ENCODE measurements around the gene GTF2H1.

The GTF2H1 gene

GRCh38 chr11:18307461-18308139 lies 14.8 kb upstream of the GTF2H1 start:
- peaks cover 97% of the 10 kb centered on the region for H3K36me3 ChIP-seq

GRCh38 chr11:18308242-18308641 lies 14.1 kb upstream of the GTF2H1 start:
- peaks cover 95% of the 10 kb centered on the region for H3K36me3 ChIP-seq

More at GRCh38 chr11:18307461-18308139, 14.8 kb upstream of the GTF2H1 start:
- Histone ChIP-seq H3K9ac (no peak overlapping the region), H3K4me1 (no peaks in the 10 kb centered on the region), H3K4me3 (no peak overlapping the region), H3K4me2 (no peak overlapping the region), H3K27me3 (no peaks in the 10 kb centered on the region), H4K20me1 (no peaks in the 10 kb centered on the region), H3K27ac (no peak overlapping the region), H3K9me3 (no peaks in the 10 kb centered on the region)
- no peak for TF ChIP-seq Cebpa-rat (IDR thresholded peaks at IDR 0.05)

GRCh38 chr11:18309691-18310090 lies 12.7 kb upstream of the GTF2H1 start:
- Histone ChIP-seq H3K36me3 (peaks cover 95% of the 10 kb centered on the region), H4K20me1 (no peaks in the 10 kb centered on the region), H3K9ac (no peak overlapping the region), H3K4me3 (no peak overlapping the region), H3K4me2 (no peak overlapping the region), H3K4me1 (no peaks in the 10 kb centered on the region), H3K9me3 (no peaks in the 10 kb centered on the region), H3K27me3 (no peaks in the 10 kb centered on the region), H3K27ac (no peak overlapping the region)
- no peak for TF ChIP-seq Cebpa-rat (IDR thresholded peaks at IDR 0.05)

More at GRCh38 chr11:18308242-18308641, 14.1 kb upstream of the GTF2H1 start:
- H3K27ac ChIP-seq = no peak overlapping the region
- H3K9me3 ChIP-seq = no peaks in the 10 kb centered on the region
- no peaks in the 10 kb centered on the region for H3K4me1 ChIP-seq
- no peaks in the 10 kb centered on the region for H3K27me3 ChIP-seq
- no peak for TF ChIP-seq Cebpa-rat (IDR thresholded peaks at IDR 0.05)
- no peak overlapping the region for H3K4me2 ChIP-seq
- no peak overlapping the region for H3K4me3 ChIP-seq
- no peaks in the 10 kb centered on the region for H4K20me1 ChIP-seq
- no peak overlapping the region for H3K9ac ChIP-seq

DNA sequence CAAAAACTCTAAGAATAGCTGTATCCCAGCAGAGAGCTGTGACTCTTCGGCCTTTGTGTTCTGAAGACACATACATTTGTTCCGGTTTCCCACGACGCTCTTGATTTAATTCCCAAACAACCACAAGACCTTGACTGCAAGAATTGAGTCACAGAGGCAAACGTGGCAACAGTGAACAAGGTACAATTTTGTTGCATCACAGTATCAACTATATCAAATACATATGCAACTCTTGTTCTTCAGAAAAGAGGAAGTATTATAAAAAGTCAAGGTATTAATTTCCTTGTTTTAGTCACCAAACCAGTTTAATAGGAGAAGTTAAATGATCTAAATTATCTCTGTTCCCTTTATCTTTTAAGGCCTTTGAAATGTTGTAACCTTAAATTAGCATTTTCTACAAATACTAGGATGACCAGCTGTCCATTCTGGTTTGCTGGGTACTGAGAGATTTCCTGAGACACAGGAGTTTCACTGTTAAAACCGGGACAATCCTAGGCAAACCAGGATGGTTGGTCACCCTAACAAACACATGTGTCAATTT lies 11.5 kb upstream of the GTF2H1 start:
- no peak for TF ChIP-seq Cebpa-rat (IDR thresholded peaks at IDR 0.05)
- Histone ChIP-seq H3K4me3 (no peak overlapping the region), H3K36me3 (peaks cover 95% of the 10 kb centered on the region), H3K4me2 (no peak overlapping the region), H3K9me3 (no peaks in the 10 kb centered on the region), H4K20me1 (no peaks in the 10 kb centered on the region), H3K27me3 (no peaks in the 10 kb centered on the region), H3K9ac (no peak overlapping the region), H3K27ac (no peak overlapping the region), H3K4me1 (no peaks in the 10 kb centered on the region)

- Histone ChIP-seq H3K27me3 (no peaks in the 10 kb centered on the region), H3K4me1 (no peaks in the 10 kb centered on the region), H3K27ac (no peak overlapping the region), H3K4me3 (no peak overlapping the region), H4K20me1 (no peaks in the 10 kb centered on the region), H3K9me3 (no peaks in the 10 kb centered on the region), H3K9ac (no peak overlapping the region), H3K36me3 (peaks cover 94% of the 10 kb centered on the region), H3K4me2 (no peak overlapping the region)
- TF ChIP-seq Cebpa-rat (IDR thresholded peaks at IDR 0.05) = no peak
Measured at GRCh38 chr11:18312012-18312411, 10.4 kb upstream of the GTF2H1 start.

- Histone ChIP-seq H3K4me1 (no peaks in the 10 kb centered on the region), H3K4me3 (no peak overlapping the region), H3K27me3 (no peaks in the 10 kb centered on the region), H3K27ac (no peak overlapping the region), H3K9me3 (no peaks in the 10 kb centered on the region), H4K20me1 (no peaks in the 10 kb centered on the region), H3K9ac (no peak overlapping the region), H3K36me3 (peaks cover 95% of the 10 kb centered on the region), H3K4me2 (no peak overlapping the region)
- no peak for TF ChIP-seq Cebpa-rat (IDR thresholded peaks at IDR 0.05)
Measured at GRCh38 chr11:18312663-18313420, 9.5 kb upstream of the GTF2H1 start.

DNA sequence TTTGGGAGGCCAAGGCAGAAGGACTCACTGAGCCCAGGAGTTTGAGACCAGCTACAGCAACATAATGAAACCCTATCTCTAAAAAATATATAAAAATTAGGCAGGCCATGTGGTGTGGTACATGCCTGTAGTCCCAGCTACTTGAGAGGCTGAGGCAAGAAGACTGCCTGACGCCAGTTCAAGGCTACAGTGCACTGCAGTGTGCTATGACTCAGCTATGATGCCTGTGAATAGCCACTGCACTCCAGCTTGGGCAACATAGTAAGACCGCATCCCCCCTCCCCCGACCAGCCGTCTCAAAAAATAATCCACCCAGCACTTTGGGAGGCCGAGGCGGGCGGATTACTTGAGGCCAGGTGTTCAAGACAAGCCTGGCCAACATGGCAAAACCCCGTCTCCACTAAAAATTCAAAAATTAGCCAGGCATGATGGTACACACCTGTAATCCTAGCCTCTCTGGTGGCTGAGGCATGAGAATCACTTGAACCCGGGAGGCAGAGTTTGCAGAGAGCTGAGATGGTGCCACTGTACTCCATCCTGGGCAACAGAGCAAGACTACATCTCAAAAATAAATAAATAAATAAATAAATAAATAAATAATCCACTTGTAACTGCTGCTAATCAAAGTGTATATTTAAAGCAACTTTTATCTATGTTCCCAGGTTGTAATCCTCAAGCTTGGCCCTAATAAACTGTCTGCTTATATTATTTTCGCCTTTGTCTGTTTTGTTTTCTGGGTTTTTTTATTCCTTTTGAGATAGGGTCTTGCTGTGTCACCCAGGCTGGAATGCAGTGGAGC lies 8.2 kb upstream of the GTF2H1 start:
- no peaks in the 10 kb centered on the region for H4K20me1 ChIP-seq
- no peaks in the 10 kb centered on the region for H3K27me3 ChIP-seq
- H3K27ac ChIP-seq = no peak overlapping the region
- H3K9me3 ChIP-seq = no peaks in the 10 kb centered on the region
- H3K4me2 ChIP-seq = no peak overlapping the region
- no peak for TF ChIP-seq Cebpa-rat (IDR thresholded peaks at IDR 0.05)
- H3K4me3 ChIP-seq = no peak overlapping the region
- H3K4me1 ChIP-seq = 0 out of 2 replicates have a peak, but pooled peaks cover 1% of the 10 kb centered on the region
- peaks cover 84% of the 10 kb centered on the region for H3K36me3 ChIP-seq
- H3K9ac ChIP-seq = no peak overlapping the region

DNA sequence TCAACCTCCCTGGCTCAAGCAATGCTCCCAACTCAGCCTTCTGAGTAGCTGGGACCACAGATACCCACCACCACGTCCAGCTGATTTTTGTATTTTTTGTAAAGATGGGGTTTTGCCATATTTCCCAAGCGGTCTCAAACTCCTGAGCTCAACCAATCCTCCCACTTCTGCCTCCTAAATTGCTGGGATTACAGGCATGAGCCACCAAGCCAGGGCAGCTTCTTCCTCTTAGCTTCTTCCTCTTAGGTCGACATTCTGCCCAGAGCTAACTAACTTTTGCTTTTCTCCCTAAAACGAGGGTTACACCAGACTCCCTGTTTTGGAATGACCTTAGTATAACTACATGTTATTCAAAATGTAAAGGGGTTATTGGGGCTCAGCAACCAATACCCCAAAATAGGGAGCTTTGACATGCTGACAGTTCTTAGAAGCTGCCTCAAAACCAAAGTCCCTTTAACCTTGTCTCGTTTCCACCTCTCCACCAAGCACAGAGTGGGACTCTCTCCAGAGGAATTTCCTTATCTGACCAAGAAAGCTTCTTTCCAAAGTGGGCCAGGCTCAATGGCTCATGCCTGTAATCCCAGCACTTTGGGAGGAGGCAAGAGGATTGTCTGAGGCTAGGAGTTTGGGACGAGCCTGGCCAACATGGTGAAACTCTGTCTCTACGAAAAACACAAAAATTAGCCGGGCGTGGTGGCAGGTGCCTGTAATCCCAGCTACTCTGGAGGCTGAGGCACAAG lies 7.4 kb upstream of the GTF2H1 start:
- no peaks in the 10 kb centered on the region for H3K9me3 ChIP-seq
- no peak overlapping the region for H3K27ac ChIP-seq
- no peak overlapping the region for H3K9ac ChIP-seq
- peaks cover 76% of the 10 kb centered on the region for H3K36me3 ChIP-seq
- no peak for TF ChIP-seq Cebpa-rat (IDR thresholded peaks at IDR 0.05)
- H4K20me1 ChIP-seq = no peaks in the 10 kb centered on the region
- no peaks in the 10 kb centered on the region for H3K27me3 ChIP-seq
- no peak overlapping the region for H3K4me2 ChIP-seq
- H3K4me1 ChIP-seq = peaks cover 9% of the 10 kb centered on the region; the same call in 1 of the 2 replicates
- H3K4me3 ChIP-seq = no peak overlapping the region

DNA sequence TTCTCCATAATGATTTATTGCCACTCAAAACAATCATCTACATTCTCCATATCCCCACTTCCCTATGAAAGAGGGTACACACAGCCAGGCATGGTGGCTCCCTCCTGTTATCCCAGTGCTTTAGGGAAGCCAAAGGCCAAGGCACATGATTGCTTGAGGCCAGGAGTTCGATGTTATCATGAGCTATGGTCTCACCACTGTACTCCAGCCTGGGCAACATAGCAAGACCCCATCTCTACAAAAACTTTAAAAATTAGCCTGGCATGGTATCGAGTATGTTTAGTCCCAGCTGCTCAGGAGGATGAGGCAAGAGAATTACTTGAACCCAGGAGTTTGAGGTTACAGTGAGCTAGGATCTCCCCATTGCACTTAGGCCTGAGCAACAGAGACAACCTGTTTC lies 6.5 kb upstream of the GTF2H1 start:
- Histone ChIP-seq H3K4me1 (peaks cover 19% of the 10 kb centered on the region), H3K27ac (no peak overlapping the region), H3K4me3 (no peak overlapping the region), H3K4me2 (no peak overlapping the region), H4K20me1 (no peaks in the 10 kb centered on the region), H3K9me3 (no peaks in the 10 kb centered on the region), H3K36me3 (peaks cover 67% of the 10 kb centered on the region), H3K9ac (no peak overlapping the region), H3K27me3 (no peaks in the 10 kb centered on the region)
- no peak for TF ChIP-seq Cebpa-rat (IDR thresholded peaks at IDR 0.05)
